ENCODE measurements around the gene KCNG4.

DNA sequence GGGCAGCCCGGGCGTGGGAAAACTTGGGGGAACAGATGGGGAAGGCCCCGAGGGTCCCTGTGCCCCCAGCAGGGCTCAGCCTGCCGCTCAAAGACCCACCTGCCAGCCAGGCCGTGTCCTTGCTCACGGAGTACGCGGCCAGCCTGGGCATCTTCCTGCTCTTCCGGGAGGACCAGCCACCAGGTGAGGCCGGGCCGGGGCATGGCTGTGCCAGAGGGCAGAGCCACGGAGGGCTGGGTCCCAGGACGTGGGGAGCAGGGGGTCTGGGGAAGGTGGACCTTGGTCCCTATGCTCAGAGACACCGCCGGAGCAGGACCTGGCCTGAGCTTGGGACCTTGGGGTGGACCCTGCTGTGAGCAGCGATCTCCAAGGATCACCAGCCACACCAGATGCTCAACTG lies 48.3 kb downstream of the KCNG4 start:
- TF ChIP-seq ZNF175 (tag by site-specific recombination; IDR thresholded peaks at IDR 0.05), result no peak
- TF ChIP-seq, protein P1, sequence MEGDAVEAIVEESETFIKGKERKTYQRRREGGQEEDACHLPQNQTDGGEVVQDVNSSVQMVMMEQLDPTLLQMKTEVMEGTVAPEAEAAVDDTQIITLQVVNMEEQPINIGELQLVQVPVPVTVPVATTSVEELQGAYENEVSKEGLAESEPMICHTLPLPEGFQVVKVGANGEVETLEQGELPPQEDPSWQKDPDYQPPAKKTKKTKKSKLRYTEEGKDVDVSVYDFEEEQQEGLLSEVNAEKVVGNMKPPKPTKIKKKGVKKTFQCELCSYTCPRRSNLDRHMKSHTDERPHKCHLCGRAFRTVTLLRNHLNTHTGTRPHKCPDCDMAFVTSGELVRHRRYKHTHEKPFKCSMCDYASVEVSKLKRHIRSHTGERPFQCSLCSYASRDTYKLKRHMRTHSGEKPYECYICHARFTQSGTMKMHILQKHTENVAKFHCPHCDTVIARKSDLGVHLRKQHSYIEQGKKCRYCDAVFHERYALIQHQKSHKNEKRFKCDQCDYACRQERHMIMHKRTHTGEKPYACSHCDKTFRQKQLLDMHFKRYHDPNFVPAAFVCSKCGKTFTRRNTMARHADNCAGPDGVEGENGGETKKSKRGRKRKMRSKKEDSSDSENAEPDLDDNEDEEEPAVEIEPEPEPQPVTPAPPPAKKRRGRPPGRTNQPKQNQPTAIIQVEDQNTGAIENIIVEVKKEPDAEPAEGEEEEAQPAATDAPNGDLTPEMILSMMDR (tag by site-specific recombination; IDR thresholded peaks at IDR 0.05), result no peak
- TF ChIP-seq ZBTB21 (tag by site-specific recombination; IDR thresholded peaks at IDR 0.05), result no peak

All from HEK293 (cell line).